HepG2 (cell line): ENCODE measurements around the gene PPP2R2C. TPM values are rescaled to one million over a fixed set of nuclear protein-coding genes. Genes with fewer than 3 reads are reported as not detected.

Experiments
- ATAC-seq: fragments of 200-7000 bp; cut with Tn5 transposase; 3 replicates; pipeline ENCODE4 v1.9.1; 2020; ENCODE audit warnings: mild to moderate bottlenecking, moderate library complexity
- BruUV-seq: library from RNA; stranded (reverse); fragments of 400-500 nt; replicated peaks from 2 replicates; lab custom pipeline; 2021; lab: Mats Ljungman, UMichigan
- CTCF ChIA-PET: fragments of 300-600 bp; formaldehyde crosslinking; extraction: SDS; loops from one replicate; lab custom pipeline; 2021; ENCODE audit warnings: low total read pairs, inconsistent platforms, low intra/inter-chr PET ratio; lab: Yijun Ruan, JAX
- POLR2A ChIA-PET: fragments of 350-600 bp; sonication (Branson Sonifier 250); formaldehyde crosslinking; loops from one replicate; lab custom pipeline; 2020; ENCODE audit warnings: antibody characterized with exemption, inconsistent platforms; lab: Yijun Ruan, JAX
- DNase-seq: peaks from one replicate; pipeline ENCODE4 v3.0.0-alpha.2; 2015; ENCODE audit warnings: low spot score
- FAIRE-seq: peaks from 3 replicates; lab custom pipeline; 2011; peaks lifted over from hg19 to GRCh38; lab: Jason Lieb, UNC
- H2AFZ ChIP-seq: one replicate; pipeline ENCODE4 v1.6.1; 2011; ENCODE audit warnings: low read length, inconsistent platforms
- H3K27ac ChIP-seq: fragments of 300-600 bp; 3 replicates; pipeline ENCODE4 v1.8.0; 2011; ENCODE audit warnings: mixed run types, mild to moderate bottlenecking, mixed read lengths, low read length, inconsistent platforms; ENCODE audit not compliant: insufficient read depth; ENCODE audit errors: extremely low read length
- H3K27me3 ChIP-seq, 2 experiments: fragments of 200-600 bp in 1 of 2; 2 replicates in 1 of 2; 3 replicates in 1 of 2; pipeline versions ENCODE4 v1.6.0 to v1.8.0; 2011; ENCODE audit warnings: low read length in 2 of 2, mild to moderate bottlenecking in 2 of 2, moderate library complexity in 2 of 2, inconsistent platforms in 1 of 2; ENCODE audit not compliant: insufficient read depth in 2 of 2, control insufficient read depth in 1 of 2
- H3K36me3 ChIP-seq, 2 experiments: fragments of 200-600 bp in 1 of 2; replicated peaks in 1 of 2; 2 replicates in 1 of 2; 3 replicates in 1 of 2; pipeline versions ENCODE4 v1.5.1 to v1.8.0; 2011; ENCODE audit warnings: low read length in 2 of 2, inconsistent platforms in 1 of 2; ENCODE audit not compliant: insufficient read depth in 2 of 2, control insufficient read depth in 1 of 2
- H3K4me1 ChIP-seq: 2 replicates; pipeline ENCODE4 v1.5.1; 2012; ENCODE audit warnings: low read length, inconsistent platforms; ENCODE audit not compliant: insufficient read depth
- H3K4me2 ChIP-seq: 2 replicates; pipeline ENCODE4 v1.6.0; 2011; ENCODE audit warnings: low read depth, low read length, inconsistent platforms
- H3K4me3 ChIP-seq, 3 experiments: fragments of 200-600 bp in 1 of 3; sonication (generic), shearing (Covaris generic) in 1 of 3; replicated peaks in 1 of 3; 2 replicates each; pipeline ENCODE4 v1.5.1; 2011 to 2016; ENCODE audit warnings: low read length in 3 of 3, inconsistent platforms in 2 of 3, low read depth in 2 of 3, mild to moderate bottlenecking in 2 of 3, control low read depth in 1 of 3, mixed read lengths in 1 of 3; ENCODE audit not compliant: insufficient read depth in 1 of 3
- H3K79me2 ChIP-seq: one replicate; pipeline ENCODE4 v1.6.1; 2011; ENCODE audit warnings: low read length, inconsistent platforms; ENCODE audit not compliant: insufficient read depth
- H3K9ac ChIP-seq: 2 replicates; pipeline ENCODE4 v1.6.0; 2011; ENCODE audit warnings: mild to moderate bottlenecking, low read depth, low read length, inconsistent platforms; ENCODE audit not compliant: insufficient read depth
- H3K9me3 ChIP-seq: 2 replicates; pipeline ENCODE4 v1.5.1; 2012; ENCODE audit warnings: mild to moderate bottlenecking, low read length
- H4K20me1 ChIP-seq: 2 replicates; pipeline ENCODE4 v1.6.0; 2011; ENCODE audit warnings: inconsistent platforms, mild to moderate bottlenecking, low read length, moderate library complexity; ENCODE audit not compliant: insufficient read depth
- MAFK ChIP-seq, 2 experiments: IDR thresholded peaks in 1 of 2; conservative IDR thresholded peaks in 1 of 2; 2 replicates each; pipeline ENCODE4 v1.6.1; 2011; ENCODE audit warnings: improper control_type of control experiment in 2 of 2, low read length in 2 of 2
- PLRG1 ChIP-seq: fragments of 450-650 bp; conservative IDR thresholded peaks from 2 replicates; pipeline ENCODE4 v1.6.1; 2016
- SETDB1 ChIP-seq: sonication (generic); formaldehyde crosslinking; IDR thresholded peaks from 2 replicates; pipeline ENCODE4 v1.5.1; 2020; ENCODE audit warnings: missing genetic modification reagents, mild to moderate bottlenecking, borderline replicate concordance
- ZNF460 ChIP-seq: sonication (generic); formaldehyde crosslinking; IDR thresholded peaks from 2 replicates; pipeline ENCODE4 v1.5.1; 2020; ENCODE audit warnings: missing genetic modification reagents, mild to moderate bottlenecking, borderline replicate concordance
- ZNF691 ChIP-seq: sonication (generic); formaldehyde crosslinking; IDR thresholded peaks from 2 replicates; pipeline ENCODE4 v1.4.0; 2020; ENCODE audit warnings: missing genetic modification reagents, low read depth, mild to moderate bottlenecking, borderline replicate concordance
- ZNF782 ChIP-seq: sonication (generic); formaldehyde crosslinking; IDR thresholded peaks from 2 replicates; pipeline ENCODE4 v1.4.0; 2020; ENCODE audit warnings: missing genetic modification reagents, mild to moderate bottlenecking, borderline replicate concordance
- WGBS: methylation state at CpG from one replicate; pipeline ENCODE4 v1.1.6; 2017; ENCODE audit warnings: low lambda C conversion rate; 5-methylcytosine and 5-hydroxymethylcytosine counted together
- in situ Hi-C: cut with HindIII; loops from 2 replicates; pipeline ENCODE4 v1.10.0; 2017; ENCODE audit warnings: low pct_unique_long_range_greater_than_20kb; ENCODE audit not compliant: extremely low pct_ligation_motif_present
- intact Hi-C: fragments of 100-400 bp; cut with micrococcal nuclease; formaldehyde crosslinking; loops from one replicate; pipeline ENCODE4 v1.10.0; 2022; ENCODE audit not compliant: unreplicated experiment
- polyA plus RNA-seq, 8 experiments: library from polyadenylated mRNA; depleted of rRNA in 3 of 8; stranded (reverse) in 7 of 8; unstranded in 1 of 8; fragments of >200 nt; fragmentation: Illumina TruSeq in 4 of 8; extraction: Trizol in 4 of 8; gene quantifications; 2 replicates each; pipeline versions ENCODE4 v1.2.1 to v1.2.3, GENCODE V29; 2011 to 2016; ENCODE audit warnings: low read depth in 4 of 8, missing spikeins in 1 of 8, mixed read lengths in 1 of 8; ENCODE audit not compliant: insufficient read depth in 1 of 8
- total RNA-seq, 5 experiments: library from RNA; depleted of rRNA; stranded (reverse); fragments of >200 nt; fragmentation: Illumina TruSeq; extraction: Trizol; gene quantifications; 2 replicates each; pipeline ENCODE4 v1.2.3, GENCODE V29; 2016; ENCODE audit warnings: low read depth in 1 of 5
- TF ChIP-seq, protein P1 (sequence below), 2 experiments: fragments of 450-650 bp in 1 of 2; sonication (generic) in 1 of 2; formaldehyde crosslinking in 1 of 2; IDR thresholded peaks; 2 replicates each; pipeline versions ENCODE4 v1.6.1 to v1.8.0; 2016 to 2022; ENCODE audit warnings: antibody characterized with exemption in 1 of 2, mild to moderate bottlenecking in 1 of 2, missing genetic modification reagents in 1 of 2

The PPP2R2C gene
- total and polyA plus RNA-seq, 2 of the 13 experiments (the other 11 are each of a cell fraction or from before 2014, with no cell fraction given) = 0.60 to 8.6 TPM

DNA sequence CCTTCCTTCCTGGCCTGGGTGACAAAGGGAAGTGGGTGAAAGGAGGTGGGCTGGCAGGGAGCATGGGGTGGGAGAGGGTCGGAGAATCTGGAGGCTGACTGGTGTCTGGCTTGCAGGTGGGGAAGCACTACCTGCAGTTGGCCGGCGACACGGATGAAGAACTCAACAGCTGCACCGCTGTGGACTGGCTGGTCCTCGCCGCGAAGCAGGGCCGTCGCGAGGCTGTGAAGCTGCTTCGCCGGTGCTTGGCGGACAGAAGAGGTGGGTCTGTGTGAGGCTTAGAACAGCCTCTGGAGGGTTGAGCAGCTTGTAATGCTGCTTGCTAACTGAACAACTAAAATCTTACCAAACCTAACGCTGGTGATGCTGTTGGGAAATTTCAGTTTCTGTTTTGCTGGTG lies 183.5 kb downstream of the PPP2R2C start:
- FAIRE-seq (no peak), DNase-seq (no peak), ATAC-seq (no peak)
- Histone ChIP-seq H3K79me2 (no peaks in the 10 kb centered on the region), H4K20me1 (no peaks in the 10 kb centered on the region), H3K9ac (no peak overlapping the region), H3K36me3 (peaks cover 55 to 91% of the 10 kb centered on the region in 2 experiments), H3K4me3 (no peak overlapping the region), H3K4me2 (no peak overlapping the region), H3K4me1 (no peaks in the 10 kb centered on the region), H3K27ac (no peak overlapping the region), H2AFZ (no peak overlapping the region), H3K27me3 (no peaks in the 10 kb centered on the region), H3K9me3 (no peaks in the 10 kb centered on the region)
- POLR2A ChIA-PET = interaction anchor here (1.3 to 1.6 kb wide), 2 partner anchors 12 to 20 kb away, joined by 3 to 6 read pairs; no protein-coding TSS in a partner anchor
- BruUV-seq = no TSS peak
- WGBS = 96% methylated on average over 15 of the region's 15 CpGs
- in situ Hi-C loops = no loop called here
- CTCF ChIA-PET = no interaction called here
- intact Hi-C loops = no loop called here
- TF ChIP-seq SETDB1 (CRISPR knock-in tag) (no peak), ZNF460 (CRISPR knock-in tag) (no peak), ZNF782 (CRISPR knock-in tag) (no peak), MAFK (conservative IDR thresholded peaks at IDR 0.05 in 1 of 2, IDR thresholded peaks at IDR 0.05 in 1 of 2; ENCODE audit: low read length in 2 of 2) (no peak)

DNA sequence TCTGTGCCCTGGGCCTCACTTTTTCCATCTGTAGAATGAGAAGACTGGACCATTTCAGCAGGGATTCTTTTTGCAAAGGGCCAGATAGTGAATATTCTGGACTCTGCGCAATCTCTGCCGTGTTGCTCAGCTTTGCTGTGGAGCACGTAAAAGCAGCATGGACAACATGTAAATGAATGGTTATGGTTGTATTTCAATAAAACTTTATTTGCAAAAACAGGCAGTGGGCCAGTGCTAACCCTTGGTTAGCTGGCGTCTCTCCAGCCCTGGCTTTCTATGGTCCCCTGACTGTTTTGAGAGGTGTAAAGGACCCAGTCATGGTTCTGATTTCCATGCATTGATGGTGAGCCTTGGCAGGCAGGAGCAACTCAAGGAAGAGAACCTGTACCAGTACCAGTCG lies 184.1 kb downstream of the PPP2R2C start:
- no peak overlapping the region for H2AFZ ChIP-seq
- intact Hi-C loops (no loop called here), in situ Hi-C loops (no loop called here)
- H3K36me3 ChIP-seq = peaks cover 54 to 91% of the 10 kb centered on the region in 2 experiments
- no peak for ATAC-seq
- H3K4me1 ChIP-seq = no peaks in the 10 kb centered on the region
- no peak overlapping the region for H3K27ac ChIP-seq
- no peaks in the 10 kb centered on the region for H3K79me2 ChIP-seq
- H3K9ac ChIP-seq = no peak overlapping the region
- no TSS peak for BruUV-seq
- no peaks in the 10 kb centered on the region for H3K27me3 ChIP-seq
- DNase-seq = no peak
- FAIRE-seq = no peak
- ChIA-PET POLR2A (no interaction called here), CTCF (no interaction called here)
- no peaks in the 10 kb centered on the region for H3K9me3 ChIP-seq
- no peak overlapping the region for H3K4me3 ChIP-seq
- no peaks in the 10 kb centered on the region for H4K20me1 ChIP-seq
- 95% methylated on average over 5 of the region's 5 CpGs for WGBS
- H3K4me2 ChIP-seq = no peak overlapping the region
- TF ChIP-seq PLRG1 (no peak), ZNF691 (CRISPR knock-in tag) (no peak)
- TF ChIP-seq, protein P1, sequence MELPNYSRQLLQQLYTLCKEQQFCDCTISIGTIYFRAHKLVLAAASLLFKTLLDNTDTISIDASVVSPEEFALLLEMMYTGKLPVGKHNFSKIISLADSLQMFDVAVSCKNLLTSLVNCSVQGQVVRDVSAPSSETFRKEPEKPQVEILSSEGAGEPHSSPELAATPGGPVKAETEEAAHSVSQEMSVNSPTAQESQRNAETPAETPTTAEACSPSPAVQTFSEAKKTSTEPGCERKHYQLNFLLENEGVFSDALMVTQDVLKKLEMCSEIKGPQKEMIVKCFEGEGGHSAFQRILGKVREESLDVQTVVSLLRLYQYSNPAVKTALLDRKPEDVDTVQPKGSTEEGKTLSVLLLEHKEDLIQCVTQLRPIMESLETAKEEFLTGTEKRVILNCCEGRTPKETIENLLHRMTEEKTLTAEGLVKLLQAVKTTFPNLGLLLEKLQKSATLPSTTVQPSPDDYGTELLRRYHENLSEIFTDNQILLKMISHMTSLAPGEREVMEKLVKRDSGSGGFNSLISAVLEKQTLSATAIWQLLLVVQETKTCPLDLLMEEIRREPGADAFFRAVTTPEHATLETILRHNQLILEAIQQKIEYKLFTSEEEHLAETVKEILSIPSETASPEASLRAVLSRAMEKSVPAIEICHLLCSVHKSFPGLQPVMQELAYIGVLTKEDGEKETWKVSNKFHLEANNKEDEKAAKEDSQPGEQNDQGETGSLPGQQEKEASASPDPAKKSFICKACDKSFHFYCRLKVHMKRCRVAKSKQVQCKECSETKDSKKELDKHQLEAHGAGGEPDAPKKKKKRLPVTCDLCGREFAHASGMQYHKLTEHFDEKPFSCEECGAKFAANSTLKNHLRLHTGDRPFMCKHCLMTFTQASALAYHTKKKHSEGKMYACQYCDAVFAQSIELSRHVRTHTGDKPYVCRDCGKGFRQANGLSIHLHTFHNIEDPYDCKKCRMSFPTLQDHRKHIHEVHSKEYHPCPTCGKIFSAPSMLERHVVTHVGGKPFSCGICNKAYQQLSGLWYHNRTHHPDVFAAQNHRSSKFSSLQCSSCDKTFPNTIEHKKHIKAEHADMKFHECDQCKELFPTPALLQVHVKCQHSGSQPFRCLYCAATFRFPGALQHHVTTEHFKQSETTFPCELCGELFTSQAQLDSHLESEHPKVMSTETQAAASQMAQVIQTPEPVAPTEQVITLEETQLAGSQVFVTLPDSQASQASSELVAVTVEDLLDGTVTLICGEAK (IDR thresholded peaks at IDR 0.05) = 0 out of 2 replicates have a peak, but pooled peaks have one; percentile 24
- TF ChIP-seq, protein P1 (CRISPR knock-in tag; IDR thresholded peaks at IDR 0.05) = peak; percentile 91
